ENCODE data around the gene QRICH1.

DNA sequence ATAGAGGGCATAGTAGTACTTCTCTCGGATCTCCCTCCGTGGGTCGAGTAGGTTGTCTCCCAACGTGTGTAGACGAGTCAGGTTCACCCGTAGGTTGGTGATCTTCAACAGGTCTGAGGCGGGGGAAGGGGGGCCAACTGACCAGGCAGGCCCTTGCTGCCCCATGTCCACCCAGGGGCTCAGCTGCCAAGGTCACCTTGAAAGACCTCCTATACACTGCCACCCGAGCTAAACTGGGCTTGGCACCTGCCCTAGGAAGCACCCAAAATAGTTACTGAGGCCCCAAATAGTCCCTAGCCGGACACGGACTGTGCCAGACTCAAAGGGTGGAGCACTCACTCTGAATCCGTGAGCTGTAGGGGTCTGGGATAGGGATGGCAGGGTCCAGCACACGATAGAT is 37.2 kb upstream of the QRICH1 start:
- TF ChIP-seq, protein P1, sequence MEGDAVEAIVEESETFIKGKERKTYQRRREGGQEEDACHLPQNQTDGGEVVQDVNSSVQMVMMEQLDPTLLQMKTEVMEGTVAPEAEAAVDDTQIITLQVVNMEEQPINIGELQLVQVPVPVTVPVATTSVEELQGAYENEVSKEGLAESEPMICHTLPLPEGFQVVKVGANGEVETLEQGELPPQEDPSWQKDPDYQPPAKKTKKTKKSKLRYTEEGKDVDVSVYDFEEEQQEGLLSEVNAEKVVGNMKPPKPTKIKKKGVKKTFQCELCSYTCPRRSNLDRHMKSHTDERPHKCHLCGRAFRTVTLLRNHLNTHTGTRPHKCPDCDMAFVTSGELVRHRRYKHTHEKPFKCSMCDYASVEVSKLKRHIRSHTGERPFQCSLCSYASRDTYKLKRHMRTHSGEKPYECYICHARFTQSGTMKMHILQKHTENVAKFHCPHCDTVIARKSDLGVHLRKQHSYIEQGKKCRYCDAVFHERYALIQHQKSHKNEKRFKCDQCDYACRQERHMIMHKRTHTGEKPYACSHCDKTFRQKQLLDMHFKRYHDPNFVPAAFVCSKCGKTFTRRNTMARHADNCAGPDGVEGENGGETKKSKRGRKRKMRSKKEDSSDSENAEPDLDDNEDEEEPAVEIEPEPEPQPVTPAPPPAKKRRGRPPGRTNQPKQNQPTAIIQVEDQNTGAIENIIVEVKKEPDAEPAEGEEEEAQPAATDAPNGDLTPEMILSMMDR (IDR thresholded peaks at IDR 0.05; ENCODE audit: insufficient read depth, low read length, poor library complexity, severe bottlenecking): no peak
- TF ChIP-seq EZH2phosphoT487 (conservative IDR thresholded peaks at IDR 0.05; ENCODE audit: low read length): no peak

Measured in SU-DHL-6 (cell line).